Transverse colon (tissue), 4 donors: ENCODE data around the gene HSDL1.

Experiments
- EP300 ChIP-seq: sonication (generic); formaldehyde crosslinking; IDR thresholded peaks from one replicate; pipeline ENCODE4 v1.6.1; 2017; ENCODE audit warnings: antibody characterized with exemption, low read depth
- POLR2A ChIP-seq: fragments of 450-650 bp; IDR thresholded peaks from one replicate; pipeline ENCODE4 v1.6.1; 2016; ENCODE audit warnings: antibody characterized with exemption, mild to moderate bottlenecking, moderate library complexity
- POLR2AphosphoS5 ChIP-seq, 3 donors: sonication (generic); formaldehyde crosslinking; IDR thresholded peaks; one replicate each; pipeline ENCODE4 v1.6.1; 2016; ENCODE audit warnings: antibody characterized with exemption in 3 of 3
- TF ChIP-seq, protein P1 (sequence below), 5 experiments: fragments of 200-600 bp in 3 of 5; fragments of 450-650 bp in 2 of 5; sonication (generic) in 3 of 5; IDR thresholded peaks; 1 replicate in 2 of 5; 2 replicates in 3 of 5; pipeline ENCODE4 v1.5.1; 2016 to 2017; ENCODE audit warnings: antibody characterized with exemption in 5 of 5, inconsistent platforms in 3 of 5, mild to moderate bottlenecking in 2 of 5, moderate library complexity in 1 of 5

- no peak for TF ChIP-seq POLR2A
- TF ChIP-seq, protein P1, sequence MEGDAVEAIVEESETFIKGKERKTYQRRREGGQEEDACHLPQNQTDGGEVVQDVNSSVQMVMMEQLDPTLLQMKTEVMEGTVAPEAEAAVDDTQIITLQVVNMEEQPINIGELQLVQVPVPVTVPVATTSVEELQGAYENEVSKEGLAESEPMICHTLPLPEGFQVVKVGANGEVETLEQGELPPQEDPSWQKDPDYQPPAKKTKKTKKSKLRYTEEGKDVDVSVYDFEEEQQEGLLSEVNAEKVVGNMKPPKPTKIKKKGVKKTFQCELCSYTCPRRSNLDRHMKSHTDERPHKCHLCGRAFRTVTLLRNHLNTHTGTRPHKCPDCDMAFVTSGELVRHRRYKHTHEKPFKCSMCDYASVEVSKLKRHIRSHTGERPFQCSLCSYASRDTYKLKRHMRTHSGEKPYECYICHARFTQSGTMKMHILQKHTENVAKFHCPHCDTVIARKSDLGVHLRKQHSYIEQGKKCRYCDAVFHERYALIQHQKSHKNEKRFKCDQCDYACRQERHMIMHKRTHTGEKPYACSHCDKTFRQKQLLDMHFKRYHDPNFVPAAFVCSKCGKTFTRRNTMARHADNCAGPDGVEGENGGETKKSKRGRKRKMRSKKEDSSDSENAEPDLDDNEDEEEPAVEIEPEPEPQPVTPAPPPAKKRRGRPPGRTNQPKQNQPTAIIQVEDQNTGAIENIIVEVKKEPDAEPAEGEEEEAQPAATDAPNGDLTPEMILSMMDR (IDR thresholded peaks at IDR 0.05), result no peak
- no peak for TF ChIP-seq EP300
- TF ChIP-seq POLR2AphosphoS5 (IDR thresholded peaks at IDR 0.05), result no peak
Measured at GRCh38 chr16:84075376-84075775, 69.6 kb downstream of the HSDL1 start.
